ENCODE results near the gene NXN.
"Not testable (repeated sequence)": the region's sequence is repeated elsewhere in the genome, so short reads cannot be mapped to it uniquely, and the experiment has no call there.

The NXN gene

GRCh38 chr17:752002-752619 lies 227.5 kb downstream of the NXN start, which contains the start of gene GEMIN4:
Gene GEMIN4, minus strand, starts transcription at chr17:752264. Its CDS starts 122 bp downstream, at chr17:752142.
- DNase-seq: peak; percentile 98

- DNase-seq: peak; percentile 65
Measured at GRCh38 chr17:751269-752001, 228.1 kb downstream of the NXN start.

GRCh38 chr17:750431-751037 lies 229.0 kb downstream of the NXN start:
- no peak for DNase-seq

- not testable (repeated sequence) for DNase-seq
Measured at GRCh38 chr17:749359-749758, 230.2 kb downstream of the NXN start.
